Activated CD4-positive, CD25-positive, alpha-beta regulatory T cell treated with anti-CD3 and anti-CD28 coated beads, Interleukin-2, amount 50 U/mL, for 72 hours (primary cell): Measurements from ENCODE around the gene NLRC5.
A peak's percentile ranks its signal among the peaks of the same experiment; 100 is the strongest.
"Not testable (repeated sequence)": the region's sequence is repeated elsewhere in the genome, so short reads cannot be mapped to it uniquely, and the experiment has no call there.

ENCODE experiments used
- DNase-seq: peaks from one replicate; pipeline ENCODE4 v3.0.0; 2021

The NLRC5 gene

GRCh38 chr16:57084996-57085395, 95.6 kb downstream of the NLRC5 start:
- no peak for DNase-seq

GRCh38 chr16:57087003-57087402, 97.6 kb downstream of the NLRC5 start:
- no peak for DNase-seq

GRCh38 chr16:57089406-57089805, 100.0 kb downstream of the NLRC5 start:
- no peak for DNase-seq

GRCh38 chr16:57091200-57091974, 102.0 kb downstream of the NLRC5 start:
- no peak for DNase-seq

- DNase-seq: no peak
Measured at GRCh38 chr16:57091975-57092785, 102.8 kb downstream of the NLRC5 start, which contains the start of gene CPNE2. Gene CPNE2 (plus strand): TSS chr16:57092583. CDS start chr16:57110743, 18,160 bp downstream.

GRCh38 chr16:57092786-57093411, 103.5 kb downstream of the NLRC5 start:
- DNase-seq: peak; percentile 56

GRCh38 chr16:57093666-57094564, 104.6 kb downstream of the NLRC5 start:
- no peak for DNase-seq

GRCh38 chr16:57094911-57095310, 105.6 kb downstream of the NLRC5 start:
- no peak for DNase-seq

- no peak for DNase-seq
Measured at GRCh38 chr16:57096192-57096591, 106.8 kb downstream of the NLRC5 start.

- no peak for DNase-seq
Measured at GRCh38 chr16:57096793-57097192, 107.4 kb downstream of the NLRC5 start.

- DNase-seq: no peak
Measured at GRCh38 chr16:57098188-57098841, 109.0 kb downstream of the NLRC5 start.

- not testable (repeated sequence) for DNase-seq
Measured at GRCh38 chr16:57099965-57100364, 110.6 kb downstream of the NLRC5 start.

GRCh38 chr16:57100445-57100844, 111.1 kb downstream of the NLRC5 start:
- DNase-seq: no peak

GRCh38 chr16:57102888-57103851, 113.8 kb downstream of the NLRC5 start:
- DNase-seq: no peak

GRCh38 chr16:57104706-57105105, 115.3 kb downstream of the NLRC5 start:
- DNase-seq: no peak

- DNase-seq: no peak
Measured at GRCh38 chr16:57105184-57105583, 115.8 kb downstream of the NLRC5 start.

- DNase-seq: no peak
Measured at GRCh38 chr16:57106767-57107166, 117.4 kb downstream of the NLRC5 start.

- no peak for DNase-seq
Measured at GRCh38 chr16:57107321-57107922, 118.1 kb downstream of the NLRC5 start.

- DNase-seq: no peak
Measured at GRCh38 chr16:57108432-57108831, 119.1 kb downstream of the NLRC5 start.
